C4-2B (cell line): ENCODE measurements around the gene SAC3D1.

Experiments
- ZFX ChIP-seq: fragments of 450-650 bp; IDR thresholded peaks from 2 replicates; pipeline ENCODE4 v1.6.1; 2017
- TF ChIP-seq, protein P1 (sequence below): fragments of 450-650 bp; conservative IDR thresholded peaks from 2 replicates; pipeline ENCODE4 v1.5.1; 2017; ENCODE audit warnings: mild to moderate bottlenecking

DNA sequence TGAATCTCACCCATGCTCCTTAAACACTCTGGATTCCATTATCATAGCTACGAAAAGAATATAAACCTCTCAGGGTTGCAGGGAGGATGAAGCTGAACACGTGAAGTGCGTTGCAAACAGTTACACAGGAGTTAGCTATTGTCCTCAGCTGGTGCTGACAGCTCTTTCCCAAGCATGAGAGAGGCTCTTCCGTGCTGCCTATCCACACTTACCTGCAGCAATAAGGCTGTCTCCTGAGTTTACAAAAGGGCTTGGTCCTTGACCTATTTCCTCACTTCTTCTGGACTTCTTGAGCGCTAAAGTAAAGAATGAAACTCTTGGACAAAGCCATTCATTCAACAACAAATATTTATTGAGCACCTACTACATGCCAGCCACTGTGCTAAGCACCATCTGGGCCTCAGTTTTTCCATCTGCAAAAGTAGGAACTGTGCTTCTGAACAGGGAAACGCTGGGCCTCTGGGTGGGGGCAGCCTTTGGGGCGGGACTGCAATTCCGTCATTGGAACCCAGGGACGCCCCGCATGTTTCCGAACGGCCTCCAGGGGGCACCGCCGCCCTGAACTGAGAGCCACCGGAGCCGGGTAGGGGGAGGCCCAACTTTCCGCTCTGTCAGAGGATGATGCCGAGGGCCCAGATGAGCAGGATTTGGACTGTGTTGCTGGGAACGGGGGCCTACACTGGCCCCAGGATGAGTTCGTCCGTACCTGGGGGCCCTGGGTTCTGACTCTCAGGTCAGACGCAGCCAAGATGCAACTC lies 27.7 kb upstream of the SAC3D1 start:
- TF ChIP-seq, protein P1, sequence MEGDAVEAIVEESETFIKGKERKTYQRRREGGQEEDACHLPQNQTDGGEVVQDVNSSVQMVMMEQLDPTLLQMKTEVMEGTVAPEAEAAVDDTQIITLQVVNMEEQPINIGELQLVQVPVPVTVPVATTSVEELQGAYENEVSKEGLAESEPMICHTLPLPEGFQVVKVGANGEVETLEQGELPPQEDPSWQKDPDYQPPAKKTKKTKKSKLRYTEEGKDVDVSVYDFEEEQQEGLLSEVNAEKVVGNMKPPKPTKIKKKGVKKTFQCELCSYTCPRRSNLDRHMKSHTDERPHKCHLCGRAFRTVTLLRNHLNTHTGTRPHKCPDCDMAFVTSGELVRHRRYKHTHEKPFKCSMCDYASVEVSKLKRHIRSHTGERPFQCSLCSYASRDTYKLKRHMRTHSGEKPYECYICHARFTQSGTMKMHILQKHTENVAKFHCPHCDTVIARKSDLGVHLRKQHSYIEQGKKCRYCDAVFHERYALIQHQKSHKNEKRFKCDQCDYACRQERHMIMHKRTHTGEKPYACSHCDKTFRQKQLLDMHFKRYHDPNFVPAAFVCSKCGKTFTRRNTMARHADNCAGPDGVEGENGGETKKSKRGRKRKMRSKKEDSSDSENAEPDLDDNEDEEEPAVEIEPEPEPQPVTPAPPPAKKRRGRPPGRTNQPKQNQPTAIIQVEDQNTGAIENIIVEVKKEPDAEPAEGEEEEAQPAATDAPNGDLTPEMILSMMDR: no peak
- no peak for TF ChIP-seq ZFX
